ENCODE data around the gene TRMU. TPM values are rescaled to one million over a fixed set of nuclear protein-coding genes. Genes with fewer than 3 reads are reported as not detected.

The TRMU gene
- total RNA-seq, 4 donors from 2014 or later, result 19.3 to 62.8 (median 32.8) TPM

DNA sequence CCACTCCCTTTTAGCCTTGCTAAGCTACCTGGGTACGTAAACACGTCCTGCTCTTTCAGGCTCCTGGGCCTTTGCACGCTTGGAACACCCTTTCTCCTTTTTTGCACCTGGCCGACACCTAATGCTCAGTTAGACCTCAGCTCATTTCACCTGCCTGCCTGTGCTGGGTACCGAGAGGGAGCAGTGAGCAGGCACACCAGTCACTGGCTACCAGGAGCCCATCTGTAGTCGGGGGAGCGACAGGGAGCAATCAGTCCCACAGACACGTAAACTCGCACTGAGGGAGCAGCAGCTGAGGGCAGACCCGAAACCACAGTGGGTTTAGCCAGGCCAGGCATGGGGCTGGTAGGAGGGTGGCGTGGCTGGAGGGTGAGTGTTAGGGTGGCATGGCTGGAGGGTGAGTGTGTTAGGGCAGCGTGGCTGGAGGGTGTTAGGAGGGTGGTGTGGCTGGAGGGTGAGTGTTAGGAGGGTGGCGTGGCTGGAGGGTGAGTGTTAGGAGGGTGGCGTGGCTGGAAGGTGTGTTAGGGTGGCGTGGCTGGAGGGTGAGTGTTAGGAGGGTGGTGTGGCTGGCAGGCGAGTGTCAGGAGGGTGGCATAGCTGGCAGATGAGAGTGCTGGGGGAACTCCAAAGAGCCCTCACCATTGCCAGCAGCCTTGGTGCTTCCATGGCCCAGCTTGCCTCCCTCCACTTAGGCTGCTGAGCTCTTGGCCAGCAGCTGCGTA, 45.2 kb upstream of the TRMU start:
- ATAC-seq (ENCODE audit: low FRiP score) (no peak), DNase-seq (ENCODE audit: low spot score) (no peak)
- TF ChIP-seq, protein P1, sequence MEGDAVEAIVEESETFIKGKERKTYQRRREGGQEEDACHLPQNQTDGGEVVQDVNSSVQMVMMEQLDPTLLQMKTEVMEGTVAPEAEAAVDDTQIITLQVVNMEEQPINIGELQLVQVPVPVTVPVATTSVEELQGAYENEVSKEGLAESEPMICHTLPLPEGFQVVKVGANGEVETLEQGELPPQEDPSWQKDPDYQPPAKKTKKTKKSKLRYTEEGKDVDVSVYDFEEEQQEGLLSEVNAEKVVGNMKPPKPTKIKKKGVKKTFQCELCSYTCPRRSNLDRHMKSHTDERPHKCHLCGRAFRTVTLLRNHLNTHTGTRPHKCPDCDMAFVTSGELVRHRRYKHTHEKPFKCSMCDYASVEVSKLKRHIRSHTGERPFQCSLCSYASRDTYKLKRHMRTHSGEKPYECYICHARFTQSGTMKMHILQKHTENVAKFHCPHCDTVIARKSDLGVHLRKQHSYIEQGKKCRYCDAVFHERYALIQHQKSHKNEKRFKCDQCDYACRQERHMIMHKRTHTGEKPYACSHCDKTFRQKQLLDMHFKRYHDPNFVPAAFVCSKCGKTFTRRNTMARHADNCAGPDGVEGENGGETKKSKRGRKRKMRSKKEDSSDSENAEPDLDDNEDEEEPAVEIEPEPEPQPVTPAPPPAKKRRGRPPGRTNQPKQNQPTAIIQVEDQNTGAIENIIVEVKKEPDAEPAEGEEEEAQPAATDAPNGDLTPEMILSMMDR (IDR thresholded peaks at IDR 0.05), result no peak

DNA sequence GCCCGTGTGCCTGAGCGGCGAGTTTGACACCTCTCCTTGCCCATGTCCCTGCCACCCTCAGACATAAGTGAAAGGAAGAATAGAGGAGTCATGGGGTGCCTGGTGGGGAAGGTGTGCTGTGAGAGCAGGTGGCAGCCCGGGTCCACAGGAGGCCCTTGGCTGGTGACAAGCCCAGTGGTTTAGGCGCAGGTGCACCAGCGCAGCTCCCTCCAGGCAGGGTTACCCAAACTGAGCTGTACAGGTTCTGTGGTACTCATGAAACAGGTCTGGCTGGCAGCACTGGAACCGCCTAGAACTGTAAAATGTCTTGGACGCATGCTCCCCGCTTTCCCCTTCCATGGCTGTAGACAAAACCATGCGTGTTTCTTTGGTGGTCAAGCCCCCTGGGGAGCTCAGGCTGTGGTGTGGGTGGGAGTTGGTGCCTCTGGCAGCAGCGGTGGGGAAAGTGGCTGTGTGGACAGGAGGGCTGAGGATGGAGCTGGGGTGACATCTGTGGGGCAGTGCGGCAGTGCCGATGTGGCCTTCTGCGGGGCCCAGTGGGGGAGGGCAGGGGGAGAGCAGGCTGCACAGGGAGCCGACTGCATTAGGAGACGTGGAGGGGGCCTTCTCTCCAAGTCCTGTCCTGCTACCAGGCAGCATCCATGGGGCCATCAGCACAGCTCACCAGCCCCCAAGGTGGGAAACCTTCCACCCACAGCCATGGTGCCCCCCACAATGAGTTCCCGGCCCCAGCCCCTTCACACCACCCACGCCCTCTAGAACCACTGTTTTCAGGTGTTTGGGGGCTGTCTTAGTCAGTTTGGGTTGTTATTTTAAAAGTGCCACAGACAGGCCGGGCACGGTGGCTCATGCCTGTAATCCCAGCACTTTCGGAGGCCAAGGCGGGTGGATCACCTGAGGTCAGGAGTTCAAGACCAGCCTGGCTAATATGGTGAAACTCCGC, 44.4 kb upstream of the TRMU start:
- TF ChIP-seq, protein P1 (IDR thresholded peaks at IDR 0.05), result no peak
- no peak for DNase-seq (ENCODE audit: low spot score)
- ATAC-seq (ENCODE audit: low FRiP score), result no peak

DNA sequence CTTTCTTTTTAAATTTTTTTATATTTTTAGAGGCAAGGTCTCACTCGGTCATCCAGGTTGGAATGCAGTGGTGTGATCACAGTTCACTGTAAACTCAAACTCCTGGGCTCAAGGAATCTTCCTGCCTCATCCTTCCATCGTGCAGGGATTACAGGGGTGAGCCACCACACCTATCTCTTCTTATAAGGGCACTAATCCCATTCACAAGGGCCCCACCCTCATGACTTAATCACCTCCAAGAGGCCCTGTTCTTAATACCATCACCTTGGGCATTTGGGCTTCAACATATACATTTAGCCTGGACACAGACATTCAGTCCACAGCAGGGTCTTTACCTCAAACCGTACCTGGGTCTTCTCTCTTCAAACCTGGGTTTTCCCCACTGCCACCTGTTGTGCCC, 43.3 kb upstream of the TRMU start:
- ATAC-seq (ENCODE audit: low FRiP score), result no peak
- TF ChIP-seq, protein P1 (IDR thresholded peaks at IDR 0.05), result no peak
- no peak for DNase-seq (ENCODE audit: low spot score)

DNA sequence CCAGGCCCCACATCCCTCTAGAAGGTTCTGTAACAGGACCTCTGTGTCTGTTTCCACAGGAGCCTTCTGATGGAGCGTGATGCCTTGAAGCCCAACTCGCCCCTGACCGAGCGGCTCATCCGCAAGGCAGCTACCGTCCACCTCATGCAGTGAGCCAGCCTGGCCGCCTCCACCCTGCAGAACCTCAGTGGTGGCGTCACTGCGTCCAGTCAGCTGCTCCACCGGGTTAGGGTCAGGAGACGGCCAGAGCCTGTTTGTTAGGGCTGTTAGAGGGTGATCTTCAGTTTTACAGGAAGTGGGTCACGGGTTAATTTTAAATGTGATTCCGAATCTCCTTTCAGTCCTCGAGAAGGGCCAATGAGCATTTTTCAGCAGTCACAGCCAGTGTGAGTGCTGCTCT, 42.8 kb upstream of the TRMU start:
- ATAC-seq (ENCODE audit: low FRiP score) (no peak), DNase-seq (ENCODE audit: low spot score) (no peak)
- TF ChIP-seq, protein P1 (IDR thresholded peaks at IDR 0.05), result no peak

DNA sequence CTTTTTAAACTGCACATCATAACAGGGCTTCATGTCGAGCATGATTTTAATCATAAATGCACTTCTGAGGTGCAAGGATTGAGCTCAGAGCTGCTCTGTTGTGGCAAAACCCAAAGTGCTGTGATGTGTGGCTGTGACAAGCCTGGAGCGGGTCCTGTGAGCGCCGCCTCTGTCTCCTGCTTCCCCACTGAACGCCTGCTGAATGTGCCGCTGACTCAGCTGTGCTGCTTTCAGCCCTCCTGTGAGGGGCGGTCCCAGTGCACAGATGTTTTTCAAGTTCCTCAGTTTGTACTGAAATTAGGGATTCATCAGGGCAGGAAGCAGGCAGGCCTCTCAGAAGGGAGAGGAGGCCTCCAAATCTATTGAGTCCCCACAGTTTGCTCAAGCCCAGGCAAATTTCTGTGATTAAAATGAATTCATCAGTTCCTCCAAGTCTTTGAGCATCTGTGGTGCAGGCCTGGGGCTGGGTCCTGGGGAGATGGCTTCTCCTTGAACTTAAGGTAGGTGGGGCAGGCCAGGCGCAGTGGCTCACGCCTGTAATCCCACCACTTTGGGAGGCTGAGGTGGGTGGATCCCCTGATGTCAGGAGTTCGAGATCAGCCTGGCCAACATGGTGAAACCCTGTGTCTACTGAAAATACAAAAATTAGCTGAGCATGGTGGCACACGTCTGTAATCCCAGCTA, 41.8 kb upstream of the TRMU start:
- TF ChIP-seq, protein P1 (IDR thresholded peaks at IDR 0.05), result no peak
- no peak for DNase-seq (ENCODE audit: low spot score)
- no peak for ATAC-seq (ENCODE audit: low FRiP score)

DNA sequence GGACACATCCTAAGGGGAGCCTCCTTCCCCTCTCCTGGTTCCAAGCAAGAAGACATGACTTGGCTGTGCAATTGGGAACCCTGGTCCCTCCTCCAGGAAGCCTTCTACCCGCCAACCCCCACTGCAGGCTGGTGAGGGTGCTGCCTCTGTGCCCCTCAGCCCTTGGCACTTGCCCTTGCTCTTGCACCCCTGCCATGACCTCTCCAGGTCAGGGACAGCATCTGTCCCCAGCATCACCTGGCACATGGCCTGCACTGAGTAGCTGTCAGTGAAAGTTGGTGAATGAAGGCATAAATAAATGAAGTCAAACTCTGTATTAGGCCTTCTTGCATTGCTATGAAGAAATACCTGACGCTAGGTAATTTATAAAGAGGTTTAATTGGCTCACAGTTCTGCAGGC, 40.7 kb upstream of the TRMU start:
- ATAC-seq (ENCODE audit: low FRiP score), result no peak
- TF ChIP-seq, protein P1 (IDR thresholded peaks at IDR 0.05), result no peak
- no peak for DNase-seq (ENCODE audit: low spot score)

Measured in omental fat pad (tissue), 4 donors.